Lower lobe of right lung (tissue), 2 donors: Measurements from ENCODE around the gene PKHD1. TPM values are rescaled to one million over a fixed set of nuclear protein-coding genes. Genes with fewer than 3 reads are reported as not detected.

ENCODE experiments used
- ATAC-seq, 2 donors: fragments of 200-7000 bp; cut with Tn5 transposase; one replicate each; pipeline ENCODE4 v1.9.1; 2020 to 2022; ENCODE audit warnings: mild to moderate bottlenecking in 2 of 2, moderate library complexity in 2 of 2
- DNase-seq: peaks from one replicate; pipeline ENCODE4 v3.0.0-alpha.2; 2020
- H3K27ac ChIP-seq: fragments of 200-600 bp; one replicate; pipeline ENCODE4 v1.8.0; 2022
- H3K27me3 ChIP-seq: fragments of 200-600 bp; one replicate; pipeline ENCODE4 v1.8.0; 2022; ENCODE audit warnings: low read depth
- H3K36me3 ChIP-seq: fragments of 200-600 bp; one replicate; pipeline ENCODE4 v1.8.0; 2022; ENCODE audit warnings: mild to moderate bottlenecking
- H3K4me1 ChIP-seq: fragments of 200-600 bp; one replicate; pipeline ENCODE4 v1.8.0; 2022
- H3K4me3 ChIP-seq: fragments of 200-600 bp; one replicate; pipeline ENCODE4 v1.8.0; 2022; ENCODE audit warnings: mild to moderate bottlenecking
- H3K9me3 ChIP-seq: fragments of 200-600 bp; one replicate; pipeline ENCODE4 v1.8.0; 2022
- intact Hi-C: fragments of 100-400 bp; cut with DNase I; formaldehyde crosslinking; loops from one replicate; pipeline ENCODE4 v1.11.0; 2022
- total RNA-seq: library from RNA; stranded (reverse); fragmentation: NEBNext Ultra II Directional; extraction: Animal tissue kit (Norgen Biotek cat#: 25700); gene quantifications from one replicate; pipeline ENCODE4 v1.2.1, GENCODE V29; 2021
- TF ChIP-seq, protein P1 (sequence below): fragments of 200-600 bp; IDR thresholded peaks from one replicate; pipeline ENCODE4 v1.8.0; 2022; ENCODE audit warnings: antibody characterized with exemption, mild to moderate bottlenecking
- donor health status: DM: no; HTN: yes; CAD: no; lungs with severe emphysema.

The PKHD1 gene
- total RNA-seq, 1 donor from 2014 or later, result 0.09 TPM

DNA sequence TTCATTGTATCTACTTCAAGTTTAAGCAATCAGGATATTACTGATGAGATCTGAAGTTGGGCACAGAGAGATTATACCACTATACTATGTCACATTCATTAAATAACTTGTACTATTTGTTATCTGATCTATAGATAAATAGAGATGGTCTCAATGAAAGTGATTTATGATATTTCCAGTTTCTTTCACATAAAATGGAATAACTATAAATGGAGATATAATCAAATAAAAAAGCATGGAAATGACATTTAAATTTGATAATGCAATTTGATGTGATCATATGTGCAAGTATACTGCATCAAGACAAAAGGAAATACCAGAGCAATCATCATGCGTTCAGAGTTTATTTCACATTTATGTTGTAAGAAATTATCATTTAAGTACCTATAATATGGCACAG lies 368.9 kb downstream of the PKHD1 start:
- intact Hi-C loops, result no loop called here
- no peaks in the 10 kb centered on the region for H3K27me3 ChIP-seq
- H3K4me3 ChIP-seq, result no peak overlapping the region
- H3K9me3 ChIP-seq, result no peaks in the 10 kb centered on the region
- no peaks in the 10 kb centered on the region for H3K4me1 ChIP-seq
- DNase-seq (no peak), ATAC-seq (no peak)
- H3K27ac ChIP-seq, result no peak overlapping the region
- TF ChIP-seq, protein P1, sequence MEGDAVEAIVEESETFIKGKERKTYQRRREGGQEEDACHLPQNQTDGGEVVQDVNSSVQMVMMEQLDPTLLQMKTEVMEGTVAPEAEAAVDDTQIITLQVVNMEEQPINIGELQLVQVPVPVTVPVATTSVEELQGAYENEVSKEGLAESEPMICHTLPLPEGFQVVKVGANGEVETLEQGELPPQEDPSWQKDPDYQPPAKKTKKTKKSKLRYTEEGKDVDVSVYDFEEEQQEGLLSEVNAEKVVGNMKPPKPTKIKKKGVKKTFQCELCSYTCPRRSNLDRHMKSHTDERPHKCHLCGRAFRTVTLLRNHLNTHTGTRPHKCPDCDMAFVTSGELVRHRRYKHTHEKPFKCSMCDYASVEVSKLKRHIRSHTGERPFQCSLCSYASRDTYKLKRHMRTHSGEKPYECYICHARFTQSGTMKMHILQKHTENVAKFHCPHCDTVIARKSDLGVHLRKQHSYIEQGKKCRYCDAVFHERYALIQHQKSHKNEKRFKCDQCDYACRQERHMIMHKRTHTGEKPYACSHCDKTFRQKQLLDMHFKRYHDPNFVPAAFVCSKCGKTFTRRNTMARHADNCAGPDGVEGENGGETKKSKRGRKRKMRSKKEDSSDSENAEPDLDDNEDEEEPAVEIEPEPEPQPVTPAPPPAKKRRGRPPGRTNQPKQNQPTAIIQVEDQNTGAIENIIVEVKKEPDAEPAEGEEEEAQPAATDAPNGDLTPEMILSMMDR, result no peak
- no peaks in the 10 kb centered on the region for H3K36me3 ChIP-seq

DNA sequence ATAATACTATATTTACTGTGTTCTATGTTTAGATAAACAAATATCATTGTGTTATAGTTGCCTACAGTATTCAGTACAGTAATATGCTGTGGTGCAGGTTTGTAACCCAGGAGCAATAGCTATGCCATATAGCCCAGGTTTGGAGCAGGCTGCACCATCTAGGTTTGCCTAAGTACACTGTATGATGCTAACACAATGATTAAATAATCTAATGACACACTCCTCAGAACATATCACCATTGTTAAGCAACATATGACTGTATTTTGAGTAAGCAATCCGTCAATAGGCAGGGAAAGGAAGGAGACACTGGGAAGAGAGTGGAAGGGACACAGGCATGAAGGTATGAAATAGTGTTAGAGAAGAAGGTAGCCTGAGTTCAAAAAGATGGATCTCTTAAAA lies 369.9 kb downstream of the PKHD1 start:
- DNase-seq, result no peak
- intact Hi-C loops, result no loop called here
- Histone ChIP-seq H3K9me3 (no peaks in the 10 kb centered on the region), H3K27me3 (no peaks in the 10 kb centered on the region), H3K4me1 (no peaks in the 10 kb centered on the region), H3K4me3 (no peak overlapping the region), H3K36me3 (no peaks in the 10 kb centered on the region), H3K27ac (no peak overlapping the region)
- TF ChIP-seq, protein P1, result no peak
- ATAC-seq, result no peak

DNA sequence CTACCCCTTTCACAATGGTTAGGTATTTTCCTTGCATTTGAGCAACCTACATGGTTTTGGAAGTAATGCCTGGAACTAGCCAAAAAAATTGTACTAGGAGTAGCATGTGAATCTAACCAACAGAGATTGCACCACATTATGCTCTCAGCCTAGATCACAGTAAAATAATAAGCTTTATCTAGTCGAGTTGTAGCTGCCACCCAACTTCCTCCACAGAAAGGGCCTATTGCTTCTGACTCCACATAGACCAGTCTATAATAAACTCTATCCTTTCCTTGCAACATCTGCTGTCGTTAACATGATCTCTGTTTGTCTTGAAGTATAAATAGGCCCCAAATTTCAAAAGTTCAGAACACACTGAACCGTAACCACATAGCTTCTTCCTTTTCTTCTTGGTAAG lies 375.5 kb downstream of the PKHD1 start:
- H3K27ac ChIP-seq, result no peak overlapping the region
- H3K9me3 ChIP-seq, result no peaks in the 10 kb centered on the region
- TF ChIP-seq, protein P1, result no peak
- H3K36me3 ChIP-seq, result no peaks in the 10 kb centered on the region
- intact Hi-C loops, result no loop called here
- ATAC-seq, result no peak
- H3K27me3 ChIP-seq, result no peaks in the 10 kb centered on the region
- no peak overlapping the region for H3K4me3 ChIP-seq
- H3K4me1 ChIP-seq, result no peaks in the 10 kb centered on the region
- DNase-seq, result no peak

DNA sequence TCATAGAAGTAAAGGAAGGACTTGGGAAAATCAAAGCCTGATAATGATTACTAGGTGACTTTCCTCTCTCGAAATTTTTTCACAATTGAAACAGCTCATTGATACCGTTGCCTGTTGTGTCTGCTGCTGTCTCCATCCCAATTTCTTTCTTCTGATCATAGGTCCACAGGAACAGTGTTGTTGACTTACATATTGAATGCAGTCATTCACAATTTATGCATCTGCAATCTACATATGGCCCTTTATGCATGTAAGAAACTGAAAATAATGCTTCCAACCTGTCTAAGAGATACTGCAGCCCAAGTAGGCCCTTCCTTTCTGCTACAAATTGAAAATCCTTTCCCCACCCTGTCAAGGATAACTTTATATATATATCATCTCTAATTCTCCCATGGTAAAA lies 381.3 kb downstream of the PKHD1 start:
- intact Hi-C loops, result no loop called here
- no peak overlapping the region for H3K27ac ChIP-seq
- no peaks in the 10 kb centered on the region for H3K27me3 ChIP-seq
- H3K9me3 ChIP-seq, result no peaks in the 10 kb centered on the region
- DNase-seq, result no peak
- TF ChIP-seq, protein P1, result no peak
- ATAC-seq, result no peak
- H3K36me3 ChIP-seq, result no peaks in the 10 kb centered on the region
- H3K4me3 ChIP-seq, result no peak overlapping the region
- no peaks in the 10 kb centered on the region for H3K4me1 ChIP-seq

DNA sequence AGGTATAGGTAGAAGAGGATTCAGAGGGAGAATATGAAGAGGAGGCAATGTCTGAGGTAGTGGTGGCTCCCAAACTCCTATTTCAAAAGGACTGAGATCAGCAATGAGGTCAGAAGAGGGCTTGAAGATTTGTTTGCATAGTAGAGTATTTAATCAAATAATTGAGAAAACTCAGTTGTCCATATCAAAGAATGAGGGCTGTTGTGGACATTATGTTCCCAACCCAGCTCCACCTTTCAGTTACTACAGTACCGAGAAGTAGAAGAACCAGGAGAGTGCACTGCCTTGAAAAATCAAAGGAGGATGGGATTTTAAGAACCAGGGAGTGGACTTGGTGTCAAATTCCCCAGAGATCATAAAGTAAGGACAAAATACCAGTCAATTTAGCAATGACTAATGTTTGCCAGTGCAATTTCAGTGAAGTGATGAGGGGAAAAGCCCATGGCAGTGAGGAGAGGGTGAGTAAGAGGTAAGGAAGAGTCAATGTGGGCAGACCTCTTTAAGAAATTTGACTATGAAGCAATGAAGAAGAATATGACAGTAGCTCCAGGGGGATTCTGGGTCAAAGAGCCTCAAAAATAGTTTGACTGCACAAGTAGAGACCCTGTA lies 382.4 kb downstream of the PKHD1 start:
- H3K27me3 ChIP-seq, result no peaks in the 10 kb centered on the region
- H3K4me1 ChIP-seq, result no peaks in the 10 kb centered on the region
- H3K9me3 ChIP-seq, result no peaks in the 10 kb centered on the region
- no peak overlapping the region for H3K4me3 ChIP-seq
- no peaks in the 10 kb centered on the region for H3K36me3 ChIP-seq
- intact Hi-C loops, result no loop called here
- no peak overlapping the region for H3K27ac ChIP-seq
- TF ChIP-seq, protein P1, result no peak
- ATAC-seq (peak; percentile 76 to 86), DNase-seq (no peak)

DNA sequence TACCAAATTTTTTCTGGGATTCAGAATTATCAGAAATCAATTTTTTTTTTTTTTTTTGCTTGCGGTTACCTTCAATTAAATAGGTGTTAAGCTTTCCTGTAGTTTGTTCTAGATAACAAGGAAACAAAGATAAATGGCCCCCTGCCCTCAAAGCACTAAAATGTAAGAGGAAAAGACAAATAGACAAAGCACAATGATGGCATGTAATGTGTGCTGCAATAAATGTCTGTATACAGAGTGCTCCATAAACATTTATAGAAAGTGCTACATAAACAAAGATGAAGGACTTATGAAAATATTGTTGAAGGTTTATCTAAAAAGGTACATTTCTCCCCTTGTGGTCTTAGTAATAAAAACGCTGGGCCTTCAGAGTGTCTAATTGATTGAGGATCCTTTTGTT lies 384.6 kb downstream of the PKHD1 start:
- Histone ChIP-seq H3K9me3 (no peaks in the 10 kb centered on the region), H3K4me1 (no peaks in the 10 kb centered on the region), H3K36me3 (no peaks in the 10 kb centered on the region), H3K27me3 (no peaks in the 10 kb centered on the region), H3K4me3 (no peak overlapping the region), H3K27ac (no peak overlapping the region)
- ATAC-seq, result no peak
- DNase-seq, result no peak
- TF ChIP-seq, protein P1, result no peak
- intact Hi-C loops, result no loop called here
